Mammary epithelial cell (primary cell): ENCODE data around the gene POU2F3.

Source experiments
- EZH2 ChIP-seq: IDR thresholded peaks from 2 replicates; pipeline ENCODE4 v1.6.1; 2012; ENCODE audit warnings: low read length, inconsistent platforms, borderline replicate concordance
- TF ChIP-seq, protein P1 (sequence below), 2 donors: IDR thresholded peaks in 1 of 2; conservative IDR thresholded peaks in 1 of 2; 2 replicates each; pipeline ENCODE4 v1.5.1; 2011 to 2012; ENCODE audit warnings: inconsistent platforms in 2 of 2, low read length in 2 of 2, mild to moderate bottlenecking in 2 of 2, control low read depth in 1 of 2, low read depth in 1 of 2; ENCODE audit not compliant: insufficient read depth in 1 of 2; ENCODE audit errors: extremely low read depth in 1 of 2

DNA sequence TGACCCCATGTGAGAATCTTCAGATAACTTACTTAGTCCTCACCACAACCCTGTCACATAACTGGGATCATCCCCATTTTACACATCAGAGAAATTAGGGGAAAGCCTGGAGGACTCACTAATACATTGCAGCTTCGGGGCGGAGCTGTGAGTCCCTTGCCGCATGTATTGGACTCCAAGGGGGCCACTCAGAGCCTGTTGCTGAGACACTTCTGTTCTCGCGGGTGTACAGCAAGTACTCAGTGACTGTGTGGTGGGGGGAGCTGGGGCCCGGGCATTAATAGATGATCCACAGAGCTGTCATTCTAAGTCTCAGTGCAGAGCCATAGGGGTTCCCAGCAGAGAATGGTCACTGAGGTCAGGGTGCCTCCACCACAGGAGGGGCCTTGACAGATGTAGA lies 15.6 kb upstream of the POU2F3 start:
- TF ChIP-seq, protein P1, sequence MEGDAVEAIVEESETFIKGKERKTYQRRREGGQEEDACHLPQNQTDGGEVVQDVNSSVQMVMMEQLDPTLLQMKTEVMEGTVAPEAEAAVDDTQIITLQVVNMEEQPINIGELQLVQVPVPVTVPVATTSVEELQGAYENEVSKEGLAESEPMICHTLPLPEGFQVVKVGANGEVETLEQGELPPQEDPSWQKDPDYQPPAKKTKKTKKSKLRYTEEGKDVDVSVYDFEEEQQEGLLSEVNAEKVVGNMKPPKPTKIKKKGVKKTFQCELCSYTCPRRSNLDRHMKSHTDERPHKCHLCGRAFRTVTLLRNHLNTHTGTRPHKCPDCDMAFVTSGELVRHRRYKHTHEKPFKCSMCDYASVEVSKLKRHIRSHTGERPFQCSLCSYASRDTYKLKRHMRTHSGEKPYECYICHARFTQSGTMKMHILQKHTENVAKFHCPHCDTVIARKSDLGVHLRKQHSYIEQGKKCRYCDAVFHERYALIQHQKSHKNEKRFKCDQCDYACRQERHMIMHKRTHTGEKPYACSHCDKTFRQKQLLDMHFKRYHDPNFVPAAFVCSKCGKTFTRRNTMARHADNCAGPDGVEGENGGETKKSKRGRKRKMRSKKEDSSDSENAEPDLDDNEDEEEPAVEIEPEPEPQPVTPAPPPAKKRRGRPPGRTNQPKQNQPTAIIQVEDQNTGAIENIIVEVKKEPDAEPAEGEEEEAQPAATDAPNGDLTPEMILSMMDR (conservative IDR thresholded peaks at IDR 0.05 in 1 of 2, IDR thresholded peaks at IDR 0.05 in 1 of 2; ENCODE audit: extremely low read depth in 1 of 2, insufficient read depth in 1 of 2, low read depth in 1 of 2, low read length in 2 of 2) = no peak
- no peak for TF ChIP-seq EZH2
